NB4 (cell line): Measurements from ENCODE around the gene INHA.

Experiments
- CTCF ChIP-seq: IDR thresholded peaks from one replicate; pipeline ENCODE4 v1.5.1; 2012; ENCODE audit warnings: low read depth, low read length
- POLR2A ChIP-seq: IDR thresholded peaks from 2 replicates; pipeline ENCODE4 v1.6.1; 2011; ENCODE audit warnings: mild to moderate bottlenecking; ENCODE audit not compliant: insufficient read length; ENCODE audit errors: extremely low read depth

GRCh38 chr2:219555956-219556355 lies 16.2 kb upstream of the INHA start:
- TF ChIP-seq CTCF (no peak), POLR2A (no peak)
